ENCODE results near the gene FAM187B. TPM values are rescaled to one million over a fixed set of nuclear protein-coding genes. Genes with fewer than 3 reads are reported as not detected.

Gene FAM187B
- total and polyA plus RNA-seq, 4 donors = 0.20 to 0.28 TPM; not detected in 2

GRCh38 chr19:35273686-35274259, 45.2 kb upstream of the FAM187B start:
- peaks cover 5 to 54% (median 37%) of the 10 kb centered on the region in 4 donors for H3K36me3 ChIP-seq (ENCODE audit: control insufficient read depth in 4 of 4, insufficient read depth in 4 of 4, low read length in 4 of 4)
- 75 to 77% methylated on average over 14 of the region's 14 CpGs for WGBS, 2 donors
- no peak overlapping the region for H3K9ac ChIP-seq (ENCODE audit: insufficient read depth in 1 of 2, low read length in 2 of 2)
- no peaks in the 10 kb centered on the region for H3K27me3 ChIP-seq (ENCODE audit: control insufficient read depth in 3 of 3, insufficient read depth in 3 of 3, low read length in 2 of 3)
- H3K4me3 ChIP-seq = no peak overlapping the region
- ATAC-seq (ENCODE audit: insufficient read depth, low FRiP score) (no peak), DNase-seq (no peak)
- no peak for TF ChIP-seq CTCF (IDR thresholded peaks at IDR 0.05; ENCODE audit: control extremely low read depth, extremely low read depth)
- no peak overlapping the region for H3K27ac ChIP-seq (ENCODE audit: low read depth in 1 of 2, low read length in 1 of 2)
- H3K4me1 ChIP-seq (ENCODE audit: control insufficient read depth in 5 of 5, insufficient read depth in 5 of 5, low read length in 5 of 5) = peaks cover 0 to 6% (median 2%) of the 10 kb centered on the region in 5 donors
- H3K9me3 ChIP-seq (ENCODE audit: control insufficient read depth in 4 of 4, insufficient read depth in 3 of 4, low read length in 3 of 4) = no peaks in the 10 kb centered on the region

GRCh38 chr19:35272954-35273649, 44.6 kb upstream of the FAM187B start:
- Histone ChIP-seq H3K9ac (ENCODE audit: insufficient read depth in 1 of 2, low read length in 2 of 2) (no peak overlapping the region), H3K4me3 (no peak overlapping the region), H3K27ac (ENCODE audit: low read depth in 1 of 2, low read length in 1 of 2) (no peak overlapping the region), H3K4me1 (ENCODE audit: control insufficient read depth in 5 of 5, insufficient read depth in 5 of 5, low read length in 5 of 5) (peaks cover 0 to 5% (median 2%) of the 10 kb centered on the region in 5 donors), H3K9me3 (ENCODE audit: control insufficient read depth in 4 of 4, insufficient read depth in 3 of 4, low read length in 3 of 4) (no peaks in the 10 kb centered on the region), H3K27me3 (ENCODE audit: control insufficient read depth in 3 of 3, insufficient read depth in 3 of 3, low read length in 2 of 3) (no peaks in the 10 kb centered on the region), H3K36me3 (ENCODE audit: control insufficient read depth in 4 of 4, insufficient read depth in 4 of 4, low read length in 4 of 4) (peaks cover 5 to 50% (median 36%) of the 10 kb centered on the region in 4 donors)
- no peak for DNase-seq
- no peak for ATAC-seq (ENCODE audit: insufficient read depth, low FRiP score)
- WGBS, 2 donors = 79 to 83% methylated on average over 9 to 10 of the region's 10 CpGs
- no peak for TF ChIP-seq CTCF (IDR thresholded peaks at IDR 0.05; ENCODE audit: control extremely low read depth, extremely low read depth)

GRCh38 chr19:35272122-35272719, 43.7 kb upstream of the FAM187B start:
- H3K36me3 ChIP-seq (ENCODE audit: control insufficient read depth in 4 of 4, insufficient read depth in 4 of 4, low read length in 4 of 4) = peaks cover 5 to 47% (median 34%) of the 10 kb centered on the region in 4 donors
- 54 to 82% methylated on average over 16 of the region's 16 CpGs for WGBS, 2 donors
- no peak for DNase-seq
- H3K4me3 ChIP-seq = no peak overlapping the region
- H3K9ac ChIP-seq (ENCODE audit: insufficient read depth in 1 of 2, low read length in 2 of 2) = no peak overlapping the region
- no peak for TF ChIP-seq CTCF (IDR thresholded peaks at IDR 0.05; ENCODE audit: control extremely low read depth, extremely low read depth)
- H3K4me1 ChIP-seq (ENCODE audit: control insufficient read depth in 5 of 5, insufficient read depth in 5 of 5, low read length in 5 of 5) = peaks cover 0 to 6% (median 2%) of the 10 kb centered on the region in 5 donors
- no peak overlapping the region for H3K27ac ChIP-seq (ENCODE audit: low read depth in 1 of 2, low read length in 1 of 2)
- H3K9me3 ChIP-seq (ENCODE audit: control insufficient read depth in 4 of 4, insufficient read depth in 3 of 4, low read length in 3 of 4) = no peaks in the 10 kb centered on the region
- H3K27me3 ChIP-seq (ENCODE audit: control insufficient read depth in 3 of 3, insufficient read depth in 3 of 3, low read length in 2 of 3) = no peaks in the 10 kb centered on the region
- ATAC-seq (ENCODE audit: insufficient read depth, low FRiP score) = no peak

All from lung (tissue), 12 donors.